Neural progenitor cell (in vitro differentiated cells): ENCODE measurements around the gene TGFB2. TPM values are rescaled to one million over a fixed set of nuclear protein-coding genes. Genes with fewer than 3 reads are reported as not detected.

Source experiments
- DNase-seq: peaks from one replicate; pipeline ENCODE4 v3.0.0-alpha.2; 2016; ENCODE audit warnings: low spot score
- H2AFZ ChIP-seq: fragments of 200-600 bp; sonication (generic); replicated peaks from 2 replicates; pipeline ENCODE4 v1.6.1; 2016; ENCODE audit warnings: antibody characterized with exemption
- H3F3A ChIP-seq: fragments of 200-600 bp; sonication (generic); 2 replicates; pipeline ENCODE4 v1.6.1; 2016; ENCODE audit warnings: antibody characterized with exemption, low read depth
- H3K27ac ChIP-seq: fragments of 200-600 bp; sonication (generic); 2 replicates; pipeline ENCODE4 v1.5.1; 2016; ENCODE audit warnings: mild to moderate bottlenecking
- H3K27me3 ChIP-seq: fragments of 200-600 bp; sonication (generic); 2 replicates; pipeline ENCODE4 v1.6.1; 2016; ENCODE audit warnings: mild to moderate bottlenecking, moderate library complexity
- H3K36me3 ChIP-seq: fragments of 200-600 bp; sonication (generic); 2 replicates; pipeline ENCODE4 v1.5.1; 2016
- H3K4me1 ChIP-seq: fragments of 200-600 bp; sonication (generic); 2 replicates; pipeline ENCODE4 v1.6.1; 2016; ENCODE audit warnings: mixed run types
- H3K4me2 ChIP-seq: fragments of 200-600 bp; sonication (generic); 2 replicates; pipeline ENCODE4 v1.6.1; 2016
- H3K4me3 ChIP-seq: fragments of 200-600 bp; sonication (generic); 2 replicates; pipeline ENCODE4 v1.5.1; 2016
- H3K79me2 ChIP-seq: fragments of 200-600 bp; sonication (generic); 2 replicates; pipeline ENCODE4 v1.6.1; 2016; ENCODE audit warnings: low read depth
- H3K9ac ChIP-seq: fragments of 200-600 bp; sonication (generic); 2 replicates; pipeline ENCODE4 v1.6.1; 2016
- H3K9me3 ChIP-seq: fragments of 200-600 bp; sonication (generic); 2 replicates; pipeline ENCODE4 v1.5.1; 2016; ENCODE audit warnings: low read depth
- H4K20me1 ChIP-seq: fragments of 200-600 bp; sonication (generic); 2 replicates; pipeline ENCODE4 v1.6.1; 2016; ENCODE audit warnings: low read depth
- H3K27ac Mint-ChIP-seq: 3 replicates; pipeline ENCODE4 v1.8.0; 2021; ENCODE audit warnings: mixed read lengths
- H3K27me3 Mint-ChIP-seq: 2 replicates; pipeline ENCODE4 v1.8.0; 2022; ENCODE audit warnings: low read depth, mild to moderate bottlenecking, inconsistent platforms, moderate library complexity, mixed read lengths; ENCODE audit not compliant: insufficient read depth
- H3K36me3 Mint-ChIP-seq: 3 replicates; pipeline ENCODE4 v1.8.0; 2021; ENCODE audit warnings: mixed read lengths
- H3K4me1 Mint-ChIP-seq: 3 replicates; pipeline ENCODE4 v1.8.0; 2021; ENCODE audit warnings: mixed read lengths
- H3K4me3 Mint-ChIP-seq: 3 replicates; pipeline ENCODE4 v1.8.0; 2021; ENCODE audit warnings: mild to moderate bottlenecking, moderate library complexity, mixed read lengths
- H3K9me3 Mint-ChIP-seq: 3 replicates; pipeline ENCODE4 v1.8.0; 2020; ENCODE audit warnings: mixed read lengths
- CTCF ChIP-seq: fragments of 200-600 bp; sonication (generic); IDR thresholded peaks from 2 replicates; pipeline ENCODE4 v1.5.1; 2017; ENCODE audit warnings: antibody characterized with exemption, mild to moderate bottlenecking
- EZH2 ChIP-seq: fragments of 200-600 bp; sonication (generic); IDR thresholded peaks from 2 replicates; pipeline ENCODE4 v1.6.1; 2017; ENCODE audit warnings: antibody characterized with exemption, mild to moderate bottlenecking, moderate library complexity
- EZH2phosphoT487 ChIP-seq: fragments of 200-600 bp; sonication (generic); IDR thresholded peaks from 2 replicates; pipeline ENCODE4 v1.6.1; 2017; ENCODE audit warnings: antibody characterized with exemption
- total RNA-seq: library from RNA; depleted of rRNA; stranded (reverse); fragments of >200 nt; gene quantifications from 2 replicates; pipeline ENCODE4 v1.2.3, GENCODE V29; 2015; ENCODE audit warnings: low replicate concordance

The TGFB2 gene
- total RNA-seq, 1 donor from 2014 or later, result 1.9 TPM

- Histone ChIP-seq H3K9me3 (no peaks in the 10 kb centered on the region), H3K27ac (no peak overlapping the region), H4K20me1 (no peaks in the 10 kb centered on the region), H3K4me1 (no peaks in the 10 kb centered on the region), H3K36me3 (no peaks in the 10 kb centered on the region), H3K9ac (no peak overlapping the region), H3K79me2 (no peaks in the 10 kb centered on the region), H3K4me2 (no peak overlapping the region), H3F3A (no peaks in the 10 kb centered on the region), H3K4me3 (no peak overlapping the region), H2AFZ (no peak overlapping the region), H3K27me3 (no peaks in the 10 kb centered on the region)
- no peaks in the 10 kb centered on the region for H3K4me1 Mint-ChIP-seq
- H3K36me3 Mint-ChIP-seq, result no peaks in the 10 kb centered on the region
- H3K27ac Mint-ChIP-seq, result no peak overlapping the region
- no peak overlapping the region for H3K4me3 Mint-ChIP-seq
- DNase-seq, result no peak
- H3K27me3 Mint-ChIP-seq, result no peaks in the 10 kb centered on the region
- no peak for TF ChIP-seq EZH2
- no peak for TF ChIP-seq EZH2phosphoT487
- H3K9me3 Mint-ChIP-seq, result no peaks in the 10 kb centered on the region
Measured at GRCh38 chr1:218409946-218410510, 64.9 kb downstream of the TGFB2 start.

- no peak overlapping the region for H3K27ac Mint-ChIP-seq
- DNase-seq, result no peak
- Histone ChIP-seq H3K27me3 (no peaks in the 10 kb centered on the region), H3K4me1 (no peaks in the 10 kb centered on the region), H3K4me3 (no peak overlapping the region), H3K9ac (no peak overlapping the region), H3K9me3 (no peaks in the 10 kb centered on the region), H4K20me1 (no peaks in the 10 kb centered on the region), H2AFZ (no peak overlapping the region), H3K36me3 (no peaks in the 10 kb centered on the region), H3K4me2 (no peak overlapping the region), H3F3A (no peaks in the 10 kb centered on the region), H3K27ac (no peak overlapping the region), H3K79me2 (no peaks in the 10 kb centered on the region)
- no peak overlapping the region for H3K4me3 Mint-ChIP-seq
- no peaks in the 10 kb centered on the region for H3K4me1 Mint-ChIP-seq
- no peaks in the 10 kb centered on the region for H3K27me3 Mint-ChIP-seq
- H3K36me3 Mint-ChIP-seq, result no peaks in the 10 kb centered on the region
- H3K9me3 Mint-ChIP-seq, result no peaks in the 10 kb centered on the region
- TF ChIP-seq EZH2, result no peak
- no peak for TF ChIP-seq CTCF
- no peak for TF ChIP-seq EZH2phosphoT487
Measured at GRCh38 chr1:218411101-218411500, 66.0 kb downstream of the TGFB2 start.

GRCh38 chr1:218412171-218412570 lies 67.0 kb downstream of the TGFB2 start:
- no peaks in the 10 kb centered on the region for H3F3A ChIP-seq
- H3K27ac ChIP-seq, result no peak overlapping the region
- H3K9ac ChIP-seq, result no peak overlapping the region
- H3K4me3 Mint-ChIP-seq, result no peak overlapping the region
- H3K4me3 ChIP-seq, result no peak overlapping the region
- no peaks in the 10 kb centered on the region for H3K79me2 ChIP-seq
- no peak for DNase-seq
- no peaks in the 10 kb centered on the region for H3K4me1 ChIP-seq
- no peaks in the 10 kb centered on the region for H4K20me1 ChIP-seq
- H3K27me3 Mint-ChIP-seq, result no peaks in the 10 kb centered on the region
- peaks cover 7% of the 10 kb centered on the region for H3K9me3 Mint-ChIP-seq
- H3K36me3 ChIP-seq, result no peaks in the 10 kb centered on the region
- TF ChIP-seq CTCF (no peak), EZH2phosphoT487 (no peak), EZH2 (no peak)
- no peaks in the 10 kb centered on the region for H3K27me3 ChIP-seq
- H2AFZ ChIP-seq, result no peak overlapping the region
- H3K36me3 Mint-ChIP-seq, result no peaks in the 10 kb centered on the region
- H3K27ac Mint-ChIP-seq, result no peak overlapping the region
- no peaks in the 10 kb centered on the region for H3K4me1 Mint-ChIP-seq
- no peak overlapping the region for H3K4me2 ChIP-seq
- no peaks in the 10 kb centered on the region for H3K9me3 ChIP-seq

GRCh38 chr1:218413179-218413578 lies 68.0 kb downstream of the TGFB2 start:
- peaks cover 8% of the 10 kb centered on the region for H3K9me3 Mint-ChIP-seq

More at GRCh38 chr1:218413179-218413578, 68.0 kb downstream of the TGFB2 start:
- H2AFZ ChIP-seq, result no peak overlapping the region
- H3K9ac ChIP-seq, result no peak overlapping the region
- no peak overlapping the region for H3K4me2 ChIP-seq
- no peak overlapping the region for H3K4me3 ChIP-seq
- TF ChIP-seq EZH2, result no peak
- no peak for TF ChIP-seq CTCF
- TF ChIP-seq EZH2phosphoT487, result no peak
- H3K9me3 ChIP-seq, result no peaks in the 10 kb centered on the region
- H3K27me3 ChIP-seq, result no peaks in the 10 kb centered on the region
- Mint-ChIP-seq H3K36me3 (no peaks in the 10 kb centered on the region), H3K27me3 (no peaks in the 10 kb centered on the region), H3K4me1 (no peaks in the 10 kb centered on the region), H3K4me3 (no peak overlapping the region), H3K27ac (no peak overlapping the region)
- no peaks in the 10 kb centered on the region for H3K79me2 ChIP-seq
- no peaks in the 10 kb centered on the region for H3K36me3 ChIP-seq
- no peaks in the 10 kb centered on the region for H4K20me1 ChIP-seq
- DNase-seq, result no peak
- H3K27ac ChIP-seq, result no peak overlapping the region
- no peaks in the 10 kb centered on the region for H3K4me1 ChIP-seq
- H3F3A ChIP-seq, result no peaks in the 10 kb centered on the region
